ENCODE data around the gene CPEB4. TPM values are rescaled to one million over a fixed set of nuclear protein-coding genes. Genes with fewer than 3 reads are reported as not detected.

CPEB4 gene
- total and polyA plus RNA-seq, 7 donors: 6.0 to 66.2 (median 27.8) TPM

DNA sequence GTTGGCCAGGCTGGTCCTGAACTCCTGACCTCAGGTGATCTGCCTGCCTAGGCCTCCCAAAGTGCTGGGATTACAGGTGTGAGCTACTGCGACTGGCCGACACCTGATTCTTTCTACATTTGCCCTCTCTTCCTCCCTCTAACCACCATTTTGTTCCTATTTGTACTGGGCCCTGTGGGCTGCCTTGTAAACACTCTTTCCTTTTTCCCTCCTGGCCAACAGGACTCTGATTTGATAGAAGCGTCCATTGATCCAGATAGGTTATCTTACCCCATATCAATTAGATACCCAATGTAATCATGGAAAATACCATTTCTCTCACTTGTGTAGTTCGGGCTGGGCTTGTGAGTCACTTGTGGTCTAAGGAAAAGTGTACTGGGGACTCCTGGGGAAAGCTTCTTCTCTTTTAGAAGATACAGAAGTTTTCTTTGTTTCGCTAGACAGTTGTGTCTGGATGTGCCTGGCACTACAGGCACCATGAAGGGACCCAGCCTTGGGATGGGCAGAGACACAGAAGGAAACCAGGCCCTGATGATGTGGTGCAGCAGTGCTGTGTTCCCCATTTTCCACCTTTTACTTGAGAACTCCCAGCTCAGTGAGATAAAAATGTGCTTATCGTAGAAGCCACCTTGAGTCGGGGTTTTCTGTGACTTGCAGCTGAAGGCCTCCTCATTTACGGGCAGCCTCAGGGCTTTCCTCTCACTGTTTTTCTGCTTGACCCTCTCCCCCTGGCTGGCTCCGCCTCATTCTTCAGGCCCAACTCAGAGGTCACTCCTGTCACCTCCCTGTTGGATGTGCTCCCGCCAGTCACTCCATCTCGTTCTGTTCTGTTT is 32.8 kb upstream of the CPEB4 start:
- TF ChIP-seq POLR2A (IDR thresholded peaks at IDR 0.05): no peak
- no peak for TF ChIP-seq POLR2AphosphoS5 (IDR thresholded peaks at IDR 0.05)
- no peak for TF ChIP-seq EP300 (IDR thresholded peaks at IDR 0.05)
- TF ChIP-seq, protein P1, sequence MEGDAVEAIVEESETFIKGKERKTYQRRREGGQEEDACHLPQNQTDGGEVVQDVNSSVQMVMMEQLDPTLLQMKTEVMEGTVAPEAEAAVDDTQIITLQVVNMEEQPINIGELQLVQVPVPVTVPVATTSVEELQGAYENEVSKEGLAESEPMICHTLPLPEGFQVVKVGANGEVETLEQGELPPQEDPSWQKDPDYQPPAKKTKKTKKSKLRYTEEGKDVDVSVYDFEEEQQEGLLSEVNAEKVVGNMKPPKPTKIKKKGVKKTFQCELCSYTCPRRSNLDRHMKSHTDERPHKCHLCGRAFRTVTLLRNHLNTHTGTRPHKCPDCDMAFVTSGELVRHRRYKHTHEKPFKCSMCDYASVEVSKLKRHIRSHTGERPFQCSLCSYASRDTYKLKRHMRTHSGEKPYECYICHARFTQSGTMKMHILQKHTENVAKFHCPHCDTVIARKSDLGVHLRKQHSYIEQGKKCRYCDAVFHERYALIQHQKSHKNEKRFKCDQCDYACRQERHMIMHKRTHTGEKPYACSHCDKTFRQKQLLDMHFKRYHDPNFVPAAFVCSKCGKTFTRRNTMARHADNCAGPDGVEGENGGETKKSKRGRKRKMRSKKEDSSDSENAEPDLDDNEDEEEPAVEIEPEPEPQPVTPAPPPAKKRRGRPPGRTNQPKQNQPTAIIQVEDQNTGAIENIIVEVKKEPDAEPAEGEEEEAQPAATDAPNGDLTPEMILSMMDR (IDR thresholded peaks at IDR 0.05): no peak
- H3K27me3 ChIP-seq: no peaks in the 10 kb centered on the region

DNA sequence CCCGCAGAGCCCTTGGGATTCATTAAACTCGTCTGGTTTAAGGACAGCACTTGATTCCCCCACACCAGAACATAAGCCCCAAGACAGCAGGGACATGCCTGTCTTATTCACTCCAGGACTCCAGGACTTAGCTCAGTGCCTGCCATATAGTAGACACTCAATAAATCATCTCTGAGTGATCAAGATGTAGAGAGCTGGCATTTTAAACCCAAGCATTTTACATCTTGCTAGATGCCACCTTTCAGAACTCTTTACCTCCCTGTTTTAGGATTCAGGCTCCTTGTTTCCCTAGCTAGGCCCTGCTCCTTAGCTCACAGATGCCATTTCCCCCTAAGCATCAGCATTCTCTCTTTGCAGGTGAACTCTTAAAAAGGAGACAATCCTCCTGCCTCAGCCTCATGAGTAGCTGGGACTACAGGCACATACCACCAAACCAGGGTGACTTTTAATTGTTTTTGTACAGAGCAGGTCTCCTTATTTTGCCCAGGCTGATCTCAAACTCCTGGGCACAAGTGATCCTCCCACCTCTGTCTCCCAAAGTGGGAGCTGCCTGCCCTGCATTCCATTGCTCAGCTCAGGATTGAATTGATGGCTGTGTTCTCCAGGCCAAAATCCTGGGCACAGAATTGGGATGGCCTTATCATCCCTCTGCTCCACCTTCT is 32.0 kb upstream of the CPEB4 start:
- no peaks in the 10 kb centered on the region for H3K36me3 ChIP-seq
- H3K4me1 ChIP-seq: peaks cover 0 to 16% (median 10%) of the 10 kb centered on the region in 4 donors
- H3K4me3 ChIP-seq: no peak overlapping the region
- no peaks in the 10 kb centered on the region for H3K9me3 ChIP-seq
- TF ChIP-seq, protein P1 (IDR thresholded peaks at IDR 0.05): no peak
- TF ChIP-seq POLR2AphosphoS5 (IDR thresholded peaks at IDR 0.05): no peak
- TF ChIP-seq POLR2A (IDR thresholded peaks at IDR 0.05): no peak
- no peak for TF ChIP-seq EP300 (IDR thresholded peaks at IDR 0.05)
- intact Hi-C loops (cut with DNase I): no loop called here
- H3K27ac ChIP-seq: no peak overlapping the region
- no peaks in the 10 kb centered on the region for H3K27me3 ChIP-seq
- no peak for DNase-seq
- WGBS, 2 donors: 86 to 93% methylated on average over 2 of the region's 2 CpGs

More for the DNA sequence above, 32.8 kb upstream of the CPEB4 start:
- intact Hi-C loops (cut with DNase I): no loop called here
- Histone ChIP-seq H3K36me3 (no peaks in the 10 kb centered on the region), H3K9me3 (no peaks in the 10 kb centered on the region), H3K4me1 (peaks cover 0 to 16% (median 10%) of the 10 kb centered on the region in 4 donors), H3K4me3 (no peak overlapping the region), H3K27ac (no peak overlapping the region)
- 92 to 94% methylated on average over 11 of the region's 11 CpGs for WGBS, 2 donors
- no peak for DNase-seq

DNA sequence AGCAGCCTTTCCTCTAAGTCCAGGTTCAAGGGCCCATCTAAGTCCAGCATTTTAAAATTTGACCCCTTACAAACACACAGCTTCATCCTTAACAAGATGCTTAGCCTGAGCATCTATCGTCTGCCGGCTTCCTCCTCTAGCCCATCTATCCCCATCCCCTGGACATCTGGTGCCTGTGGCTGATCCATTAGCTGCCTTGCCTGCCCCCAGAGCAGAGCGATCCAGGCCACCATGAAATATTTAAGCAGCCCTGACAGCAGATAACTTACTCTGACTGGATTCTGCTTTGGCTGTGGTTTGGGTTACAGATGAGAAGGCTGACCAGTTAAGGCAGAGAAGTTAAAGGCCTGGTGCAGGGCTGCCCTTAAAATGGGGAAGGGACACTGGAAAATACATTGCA is 30.9 kb upstream of the CPEB4 start:
- no peak for DNase-seq
- H3K36me3 ChIP-seq: no peaks in the 10 kb centered on the region
- H3K27me3 ChIP-seq: no peaks in the 10 kb centered on the region
- H3K9me3 ChIP-seq: no peaks in the 10 kb centered on the region
- no peak overlapping the region for H3K27ac ChIP-seq
- H3K4me3 ChIP-seq: no peak overlapping the region
- intact Hi-C loops (cut with DNase I): no loop called here
- WGBS, 2 donors: 88 to 94% methylated on average over 3 of the region's 3 CpGs
- peaks cover 0 to 16% (median 10%) of the 10 kb centered on the region in 4 donors for H3K4me1 ChIP-seq
- TF ChIP-seq, protein P1 (IDR thresholded peaks at IDR 0.05): no peak
- TF ChIP-seq POLR2A (IDR thresholded peaks at IDR 0.05) (no peak), POLR2AphosphoS5 (IDR thresholded peaks at IDR 0.05) (no peak), EP300 (IDR thresholded peaks at IDR 0.05) (no peak)

DNA sequence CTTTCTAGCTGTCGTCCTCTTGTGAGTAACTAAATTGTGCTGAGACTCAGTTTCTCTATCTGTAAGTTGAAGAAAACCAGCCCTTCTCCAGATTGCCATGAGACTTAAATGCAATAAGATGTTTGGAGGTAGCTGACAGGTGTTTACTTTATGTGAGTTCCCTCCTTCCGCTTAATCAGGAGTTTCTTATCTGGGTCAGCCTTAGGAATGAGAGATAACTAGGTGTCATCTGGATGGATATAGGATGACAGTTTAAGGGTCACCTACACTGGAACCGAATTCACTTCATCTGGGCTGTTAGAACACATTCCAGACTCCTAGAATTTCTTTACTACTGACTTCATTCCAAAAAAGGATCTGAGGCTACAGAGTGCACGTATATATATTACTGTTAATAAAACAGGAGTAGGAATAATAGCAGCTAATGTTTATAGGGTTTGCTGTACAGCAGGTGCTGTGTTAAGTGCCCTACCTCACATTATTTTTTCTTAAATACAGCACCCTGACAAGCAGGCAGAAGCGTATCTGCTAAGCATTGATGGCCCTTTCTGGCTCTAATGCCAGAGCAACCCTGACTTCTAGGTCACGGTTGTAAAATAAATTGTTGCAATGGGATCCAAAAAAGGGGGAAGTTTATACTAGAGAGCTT is 30.0 kb upstream of the CPEB4 start:
- Histone ChIP-seq H3K27me3 (no peaks in the 10 kb centered on the region), H3K27ac (no peak overlapping the region), H3K4me3 (no peak overlapping the region), H3K36me3 (no peaks in the 10 kb centered on the region), H3K4me1 (peaks cover 0 to 16% (median 10%) of the 10 kb centered on the region in 4 donors), H3K9me3 (no peaks in the 10 kb centered on the region)
- 22 to 59% methylated on average over 6 of the region's 6 CpGs for WGBS, 2 donors
- no peak for DNase-seq
- intact Hi-C loops (cut with DNase I): no loop called here
- TF ChIP-seq EP300 (IDR thresholded peaks at IDR 0.05) (no peak), POLR2AphosphoS5 (IDR thresholded peaks at IDR 0.05) (no peak), POLR2A (IDR thresholded peaks at IDR 0.05) (no peak)
- TF ChIP-seq, protein P1 (IDR thresholded peaks at IDR 0.05): no peak
